ENCODE measurements around the gene SEMA6D.

SEMA6D gene, protein sequence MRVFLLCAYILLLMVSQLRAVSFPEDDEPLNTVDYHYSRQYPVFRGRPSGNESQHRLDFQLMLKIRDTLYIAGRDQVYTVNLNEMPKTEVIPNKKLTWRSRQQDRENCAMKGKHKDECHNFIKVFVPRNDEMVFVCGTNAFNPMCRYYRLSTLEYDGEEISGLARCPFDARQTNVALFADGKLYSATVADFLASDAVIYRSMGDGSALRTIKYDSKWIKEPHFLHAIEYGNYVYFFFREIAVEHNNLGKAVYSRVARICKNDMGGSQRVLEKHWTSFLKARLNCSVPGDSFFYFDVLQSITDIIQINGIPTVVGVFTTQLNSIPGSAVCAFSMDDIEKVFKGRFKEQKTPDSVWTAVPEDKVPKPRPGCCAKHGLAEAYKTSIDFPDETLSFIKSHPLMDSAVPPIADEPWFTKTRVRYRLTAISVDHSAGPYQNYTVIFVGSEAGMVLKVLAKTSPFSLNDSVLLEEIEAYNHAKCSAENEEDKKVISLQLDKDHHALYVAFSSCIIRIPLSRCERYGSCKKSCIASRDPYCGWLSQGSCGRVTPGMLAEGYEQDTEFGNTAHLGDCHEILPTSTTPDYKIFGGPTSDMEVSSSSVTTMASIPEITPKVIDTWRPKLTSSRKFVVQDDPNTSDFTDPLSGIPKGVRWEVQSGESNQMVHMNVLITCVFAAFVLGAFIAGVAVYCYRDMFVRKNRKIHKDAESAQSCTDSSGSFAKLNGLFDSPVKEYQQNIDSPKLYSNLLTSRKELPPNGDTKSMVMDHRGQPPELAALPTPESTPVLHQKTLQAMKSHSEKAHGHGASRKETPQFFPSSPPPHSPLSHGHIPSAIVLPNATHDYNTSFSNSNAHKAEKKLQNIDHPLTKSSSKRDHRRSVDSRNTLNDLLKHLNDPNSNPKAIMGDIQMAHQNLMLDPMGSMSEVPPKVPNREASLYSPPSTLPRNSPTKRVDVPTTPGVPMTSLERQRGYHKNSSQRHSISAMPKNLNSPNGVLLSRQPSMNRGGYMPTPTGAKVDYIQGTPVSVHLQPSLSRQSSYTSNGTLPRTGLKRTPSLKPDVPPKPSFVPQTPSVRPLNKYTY

DNA sequence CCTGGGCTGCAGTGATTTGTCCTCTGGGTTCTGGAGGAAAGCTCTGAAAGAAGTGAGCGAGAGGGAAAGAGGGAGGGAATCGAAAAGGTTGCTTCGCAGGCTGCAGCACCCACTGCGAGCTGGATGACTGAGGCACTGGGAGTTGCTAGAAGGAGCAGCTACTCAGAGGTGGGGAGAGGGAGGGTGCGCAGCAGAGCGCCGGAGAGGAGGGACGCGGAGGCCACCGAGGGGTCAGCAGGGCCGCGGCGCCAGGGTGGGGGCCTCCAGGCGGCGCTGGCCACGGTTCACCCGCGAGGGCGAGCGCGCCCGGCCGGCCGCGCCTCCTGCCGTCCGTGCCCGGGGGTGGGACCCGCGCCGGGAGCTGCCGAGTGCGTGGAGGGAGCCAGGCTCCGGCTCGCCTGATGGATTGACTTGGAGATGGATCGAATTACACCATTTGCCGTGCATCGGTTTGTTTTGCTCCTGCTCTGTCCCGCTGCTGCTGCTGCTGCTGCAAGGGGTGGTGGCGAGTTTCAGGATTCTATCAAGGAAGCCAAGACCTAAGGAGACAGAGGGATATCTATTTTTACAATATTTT, at the start of gene SEMA6D:
SEMA6D (plus strand) TSS at position 470 of the 577 bp plus-strand sequence. CDS start 42,294 bp downstream, outside the sequence.
- DNase-seq, result no peak

DNA sequence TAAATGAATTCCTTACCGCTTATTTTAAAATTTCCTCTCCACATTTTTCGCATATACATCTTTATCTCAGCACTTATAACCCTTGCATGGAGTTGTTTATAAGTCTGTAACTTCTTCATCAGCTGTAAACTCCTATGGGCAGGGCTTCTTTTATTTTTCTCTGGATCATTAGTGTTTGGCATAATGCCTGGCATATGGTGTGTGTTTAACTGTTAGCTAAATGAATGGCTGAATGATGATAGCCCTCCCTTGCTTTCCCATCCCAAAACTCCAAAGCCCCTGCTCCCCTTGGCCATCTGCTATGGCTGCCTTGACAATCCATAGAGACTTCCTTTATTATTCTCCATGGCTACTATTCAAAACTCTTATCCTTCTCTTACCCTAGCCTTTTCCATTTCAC, 48.1 kb upstream of the SEMA6D start:
- DNase-seq, result no peak

DNA sequence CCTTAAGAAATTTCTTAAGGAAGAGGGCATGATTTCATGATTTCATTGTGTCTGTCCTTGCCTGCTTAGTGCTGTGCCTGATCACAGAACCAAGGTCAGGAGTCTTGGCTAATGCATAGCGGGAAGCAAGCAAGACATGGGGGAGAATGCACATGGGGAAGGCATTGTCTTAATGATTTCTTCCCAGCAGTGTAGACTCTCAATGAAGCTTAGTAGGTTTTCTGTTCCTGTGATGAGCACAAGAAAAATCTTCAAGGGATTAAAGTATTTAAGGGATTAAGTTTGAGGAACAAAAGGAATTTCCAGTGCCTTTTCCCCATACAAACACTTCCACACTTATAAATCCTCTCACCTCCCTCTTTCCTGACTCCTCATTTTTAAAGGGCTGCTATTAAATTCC, 46.9 kb upstream of the SEMA6D start:
- DNase-seq, result no peak

DNA sequence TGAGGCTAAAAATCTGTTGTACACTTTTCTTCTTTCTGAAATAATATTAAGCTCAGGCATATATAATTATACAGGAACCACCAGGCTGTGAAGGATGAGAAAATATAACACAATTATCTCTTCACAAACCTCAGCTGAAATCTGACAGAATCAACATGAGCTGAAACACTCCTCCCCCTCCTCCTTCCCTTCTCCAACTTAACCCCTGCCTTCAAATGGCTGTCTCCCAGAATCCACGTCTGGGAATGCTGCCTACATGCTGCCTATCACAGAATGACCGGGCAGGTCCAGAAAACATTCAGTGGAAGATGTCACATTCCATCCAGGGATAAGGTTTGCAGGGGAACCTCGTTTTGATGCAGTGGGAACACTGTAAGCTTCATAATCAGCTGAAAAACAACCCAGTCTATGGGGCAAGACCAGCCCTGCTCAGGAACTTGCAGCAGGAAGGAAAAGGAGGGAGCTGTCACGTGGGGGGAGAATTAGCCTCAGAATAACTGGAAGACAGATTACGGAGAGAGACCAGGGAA, 44.0 kb upstream of the SEMA6D start:
- DNase-seq, result no peak

DNA sequence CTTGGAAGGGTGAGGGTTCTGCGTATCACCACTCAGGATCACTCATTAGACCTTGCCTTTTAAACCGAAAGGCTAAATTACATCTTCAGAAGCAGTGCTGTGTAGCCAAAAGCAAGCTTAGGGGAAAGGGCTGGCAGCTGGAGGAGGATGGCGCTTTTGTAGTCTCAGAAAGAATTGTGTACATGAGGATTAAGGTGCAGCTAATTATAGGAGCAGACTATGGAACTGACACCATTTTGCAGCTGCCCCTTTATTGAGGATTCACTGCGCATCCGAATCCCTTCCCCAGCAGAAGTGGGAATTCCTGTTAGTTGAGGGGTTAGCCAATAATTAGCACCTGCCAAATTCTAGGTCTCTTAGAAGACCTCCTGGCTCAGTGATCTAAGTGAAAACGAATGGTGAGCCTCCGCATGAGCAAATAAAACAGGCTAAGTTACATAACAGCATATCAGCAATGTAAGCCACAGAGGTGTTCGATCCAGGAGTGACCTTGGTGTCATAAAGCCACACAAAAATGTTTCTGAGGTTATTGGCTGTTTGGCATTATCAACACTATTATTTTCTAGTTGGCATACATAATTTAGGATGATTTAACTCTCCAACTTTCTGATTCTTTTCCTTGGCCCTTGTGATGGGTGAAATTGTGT, 42.6 kb upstream of the SEMA6D start:
- no peak for DNase-seq

DNA sequence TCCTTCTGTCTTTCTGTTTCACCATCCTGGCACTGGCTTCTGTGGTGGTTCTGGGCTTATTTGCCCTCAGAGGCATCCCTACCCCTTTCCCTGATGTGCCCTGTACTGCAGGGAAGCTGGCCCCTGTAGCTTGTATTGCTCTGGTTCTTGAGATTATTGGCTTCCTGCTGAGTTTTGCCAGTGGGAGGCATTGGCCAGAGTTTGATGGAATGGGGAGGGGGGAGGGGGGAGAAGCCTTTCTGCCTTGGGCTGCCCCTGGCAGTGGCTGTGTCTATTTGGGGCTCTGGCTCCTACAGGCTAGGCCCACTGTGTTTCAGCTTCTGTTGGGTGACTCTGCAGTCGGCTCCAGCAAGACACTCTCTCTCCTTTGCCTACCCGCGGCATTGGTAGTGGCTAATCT, 41.6 kb upstream of the SEMA6D start:
- DNase-seq, result no peak

DNA sequence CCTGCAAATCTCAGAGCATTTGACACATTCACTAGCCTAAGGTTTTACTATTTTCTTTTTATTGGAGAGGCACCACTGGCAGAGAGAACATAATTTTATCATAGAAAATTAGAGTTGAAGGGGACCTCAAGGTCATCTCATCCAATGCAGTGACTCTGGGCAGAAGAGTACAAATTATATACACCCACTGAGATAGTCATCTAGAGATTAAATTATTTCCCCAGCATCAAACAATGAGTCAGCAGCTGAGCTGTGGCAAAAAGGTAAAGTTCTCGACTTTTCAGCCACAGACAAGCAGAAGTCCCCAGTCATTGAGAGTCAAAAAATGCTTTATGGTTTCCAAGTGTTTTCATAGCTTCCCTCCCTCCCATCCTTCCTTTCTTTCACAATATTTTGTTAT, 39.3 kb upstream of the SEMA6D start:
- no peak for DNase-seq

DNA sequence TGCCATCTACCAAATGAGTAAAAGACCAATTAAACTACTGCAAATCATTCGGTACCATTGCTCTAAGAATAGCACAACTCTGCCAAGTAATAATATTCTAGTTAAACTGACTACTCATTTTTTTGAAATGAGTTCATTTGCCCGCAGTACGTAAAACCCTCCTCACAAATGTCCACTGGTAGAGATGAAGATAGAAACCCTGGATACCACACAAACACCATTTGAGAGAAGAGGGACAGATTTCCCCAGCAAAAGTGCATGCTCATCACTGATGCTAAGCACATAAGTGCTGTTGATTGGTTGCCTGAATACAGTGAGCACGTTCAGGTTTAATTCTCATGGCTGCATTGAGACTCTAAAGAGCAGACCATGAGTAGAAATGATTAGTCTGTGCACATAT, 34.6 kb upstream of the SEMA6D start:
- no peak for DNase-seq

DNA sequence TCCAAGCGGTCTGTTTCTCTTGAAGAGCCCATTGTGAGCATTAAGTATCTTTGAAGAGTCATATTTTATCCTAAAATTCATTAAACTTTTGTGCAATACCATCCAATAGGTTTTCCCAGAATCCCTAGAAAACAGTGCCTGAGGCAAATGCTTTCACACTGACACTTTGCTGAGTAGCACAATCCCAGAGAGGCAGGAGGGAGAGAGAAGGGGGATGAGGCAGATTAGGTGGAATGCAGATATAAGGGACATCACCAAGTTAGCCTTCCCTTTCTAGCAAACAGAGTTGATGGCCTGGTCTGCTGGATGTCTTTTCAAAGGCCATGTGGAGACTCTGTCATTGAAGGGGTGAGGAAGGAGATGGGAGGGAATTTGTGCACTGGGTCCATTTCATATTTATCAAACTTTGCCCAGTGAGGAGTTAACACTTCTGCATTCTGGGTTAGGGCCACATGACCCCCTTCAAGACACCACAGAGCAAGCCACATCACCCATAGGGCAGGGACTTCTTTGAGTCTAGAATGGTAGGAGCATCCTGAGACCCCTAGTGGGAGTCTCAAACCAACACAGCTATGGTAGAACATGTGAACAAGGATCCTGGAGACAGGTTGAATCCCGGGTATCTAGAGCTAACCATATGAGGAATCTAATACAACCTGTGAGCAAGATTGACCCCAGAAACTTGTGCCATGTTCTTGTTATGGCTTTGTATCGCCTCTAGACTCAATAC, 32.0 kb upstream of the SEMA6D start:
- DNase-seq, result no peak

DNA sequence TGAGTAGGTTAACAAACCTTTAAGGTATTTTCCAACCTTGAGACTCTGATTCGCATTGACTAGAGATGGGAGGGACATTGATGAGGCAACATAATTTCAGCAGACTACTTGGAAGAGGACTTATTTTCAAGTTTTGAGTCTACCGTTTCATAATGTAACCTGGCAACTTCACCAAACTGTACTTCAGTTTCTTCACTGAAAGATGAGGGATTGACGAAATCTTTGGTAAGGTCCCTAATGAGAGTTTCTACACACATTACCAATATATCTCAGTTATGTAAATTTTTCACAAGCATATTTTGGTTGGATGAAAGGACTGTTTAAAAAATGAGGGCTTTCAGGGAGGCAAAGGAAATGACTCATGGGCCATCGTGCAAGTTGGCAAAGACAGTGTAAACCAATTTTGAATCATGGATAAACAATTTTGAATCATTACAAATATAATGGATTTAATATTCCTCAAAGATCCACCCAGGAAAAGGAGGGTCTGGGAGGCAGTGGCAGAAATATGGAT, 28.7 kb upstream of the SEMA6D start:
- DNase-seq, result no peak

DNA sequence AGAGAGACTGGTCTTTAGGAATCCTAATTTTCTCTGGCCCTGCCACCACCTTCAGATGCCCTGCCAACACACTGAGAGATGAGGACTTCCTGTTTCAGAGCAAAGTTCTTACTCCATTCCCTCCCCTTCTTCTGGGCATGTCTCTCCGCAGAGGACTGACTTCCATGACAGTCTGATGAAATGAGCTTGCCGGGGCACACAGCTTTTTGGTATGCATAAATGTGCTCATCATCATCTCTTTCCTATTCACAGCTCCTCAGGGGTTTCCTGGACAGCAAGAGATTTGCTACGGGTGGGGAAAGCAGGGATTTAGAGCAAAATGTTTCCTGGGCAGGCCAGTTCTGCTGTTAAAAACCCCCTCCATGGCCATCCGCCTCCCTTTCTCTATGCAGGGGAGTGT, 27.6 kb upstream of the SEMA6D start:
- DNase-seq, result no peak

DNA sequence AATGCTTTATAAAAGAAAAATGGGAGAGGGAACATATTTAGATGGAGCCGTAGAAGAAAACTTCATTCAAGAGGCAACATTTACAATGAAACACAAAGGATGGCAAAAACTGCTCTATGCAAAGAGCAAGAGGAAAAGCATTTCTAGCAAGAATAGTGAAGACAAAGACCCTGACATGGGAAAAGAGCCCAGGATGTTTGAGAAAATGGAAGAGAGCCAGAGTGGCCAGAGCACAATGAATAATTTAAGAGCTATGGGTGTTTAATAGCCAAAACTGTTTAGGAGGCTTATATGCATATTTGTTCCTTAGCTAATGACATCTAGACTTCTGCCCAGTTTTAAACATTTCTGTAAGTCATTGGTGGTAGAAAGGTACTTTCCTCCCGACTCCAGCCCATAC, 25.4 kb upstream of the SEMA6D start:
- no peak for DNase-seq

DNA sequence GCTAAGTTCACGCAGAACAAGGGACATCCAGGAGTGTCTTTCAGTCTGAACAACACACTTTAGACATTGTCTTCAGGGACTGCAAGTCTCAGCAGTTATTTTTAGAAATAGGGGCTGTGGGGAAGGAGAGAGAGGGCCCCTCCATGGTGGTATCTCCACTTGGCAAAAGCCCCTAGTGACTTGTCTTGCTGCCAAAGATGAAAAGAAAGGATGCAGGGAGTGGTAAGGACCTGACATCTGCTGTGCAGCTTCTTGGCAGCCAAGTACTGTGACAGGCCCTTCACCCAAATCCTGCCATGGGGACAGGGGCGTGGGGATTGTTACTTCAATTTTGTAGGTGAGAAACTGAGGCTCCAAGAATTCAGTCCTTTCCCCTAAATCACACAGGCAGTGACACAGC, 21.0 kb upstream of the SEMA6D start:
- DNase-seq, result no peak

DNA sequence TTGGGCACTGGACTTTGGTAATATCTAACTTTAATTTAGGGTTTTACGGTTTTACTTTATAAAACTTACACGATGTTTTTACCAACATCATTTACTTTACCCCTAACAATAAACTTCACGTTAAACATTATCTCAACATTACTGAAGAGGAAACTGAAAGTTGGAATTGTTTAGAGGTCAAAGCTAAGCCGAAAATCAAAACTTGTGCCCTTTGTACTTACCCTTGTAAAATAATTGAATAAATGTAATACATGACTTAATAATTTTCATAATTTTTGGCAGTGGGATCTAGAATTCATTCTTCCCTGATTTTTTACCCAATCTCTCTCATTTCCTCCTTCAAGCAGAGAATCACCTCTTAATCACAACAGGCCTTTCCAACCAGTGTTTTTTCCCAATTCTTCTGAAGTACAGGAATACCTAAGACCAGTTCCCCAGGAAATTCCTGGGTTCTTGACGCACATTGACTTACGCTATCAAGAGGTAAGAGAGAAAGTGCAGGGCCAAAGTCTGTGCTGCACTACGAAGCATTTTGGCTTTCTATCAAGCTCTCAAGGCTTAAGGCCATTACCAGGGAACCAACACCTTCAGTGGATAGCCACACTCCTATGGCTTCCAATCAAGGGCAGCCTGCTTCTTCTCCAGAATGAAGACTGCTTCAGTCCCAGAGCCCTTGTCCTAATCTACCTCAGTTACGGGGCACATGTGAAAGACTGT, 11.9 kb upstream of the SEMA6D start:
- DNase-seq, result no peak

DNA sequence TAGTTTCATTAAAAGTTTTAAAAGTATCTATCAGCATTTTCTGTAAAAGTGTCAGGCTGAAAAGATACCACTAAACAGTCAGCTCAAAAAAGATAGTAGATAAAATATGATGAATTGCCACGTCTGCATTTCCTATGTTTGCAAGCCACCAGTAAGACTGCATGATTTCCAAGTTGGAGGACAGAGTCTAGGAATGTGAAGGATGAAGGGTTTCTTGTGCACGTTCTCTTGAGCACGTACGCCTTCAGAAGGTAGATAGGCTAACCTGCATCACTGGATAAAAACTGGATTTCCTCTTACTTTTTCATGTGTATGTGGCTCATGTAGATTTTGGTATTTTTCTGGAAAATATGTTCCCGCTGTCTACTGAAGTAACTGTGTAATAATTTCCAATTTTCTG, 9.9 kb upstream of the SEMA6D start:
- no peak for DNase-seq

DNA sequence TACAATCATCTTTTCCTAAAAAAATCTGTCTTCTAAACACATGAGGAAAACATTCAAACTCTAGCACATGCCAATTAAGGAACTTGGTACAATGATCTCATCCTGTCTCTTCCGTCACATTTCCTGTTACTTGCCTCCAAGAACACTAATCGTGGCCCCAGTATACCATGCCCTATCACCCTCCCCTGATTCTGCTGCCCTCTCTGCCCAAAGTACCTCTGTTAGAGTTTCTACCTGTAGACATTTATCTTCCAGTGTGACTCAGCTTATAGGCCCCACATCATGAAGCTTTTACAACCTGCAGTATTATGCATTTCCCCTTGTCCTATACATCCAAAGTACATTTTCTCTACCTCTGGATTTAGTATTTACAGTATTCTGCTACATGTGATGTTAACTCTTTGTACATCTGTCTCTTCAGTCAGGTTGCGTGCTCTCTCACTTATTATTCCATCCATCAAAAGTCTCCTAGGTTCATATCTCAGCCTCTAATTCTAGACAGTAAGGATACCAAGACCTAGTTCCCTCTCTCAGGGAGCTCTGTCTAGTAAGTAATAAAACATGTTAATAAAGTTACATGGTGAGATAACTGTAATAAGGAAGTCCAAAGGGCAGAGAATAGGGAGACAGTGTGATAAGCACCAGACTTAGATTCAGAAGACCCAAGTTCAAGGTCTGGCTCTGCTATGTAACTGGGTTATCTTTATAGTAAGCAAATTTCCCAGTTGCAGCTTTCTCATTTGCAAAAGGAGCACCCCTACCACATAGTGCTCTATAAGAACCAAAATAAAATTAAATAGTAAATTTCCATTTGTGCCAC, 8.9 kb upstream of the SEMA6D start:
- no peak for DNase-seq

DNA sequence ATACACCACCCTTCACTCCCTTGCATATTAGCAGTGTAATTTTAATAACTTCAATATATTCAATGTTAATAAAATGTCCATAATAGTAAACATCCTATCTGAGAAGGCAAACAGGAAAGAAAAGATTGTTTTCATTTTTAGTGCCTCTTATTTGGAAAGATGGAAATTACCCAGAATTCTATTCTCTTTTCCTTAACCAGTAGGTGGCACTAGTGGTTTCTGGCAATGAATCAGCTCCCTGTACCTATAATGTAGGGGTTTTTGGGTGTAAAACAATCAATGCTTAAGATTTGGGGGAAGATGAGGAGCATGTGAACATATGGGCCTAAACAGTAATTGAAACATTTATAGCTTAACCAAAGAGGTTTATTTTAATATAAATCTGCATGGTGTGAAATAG, 5.7 kb upstream of the SEMA6D start:
- no peak for DNase-seq

DNA sequence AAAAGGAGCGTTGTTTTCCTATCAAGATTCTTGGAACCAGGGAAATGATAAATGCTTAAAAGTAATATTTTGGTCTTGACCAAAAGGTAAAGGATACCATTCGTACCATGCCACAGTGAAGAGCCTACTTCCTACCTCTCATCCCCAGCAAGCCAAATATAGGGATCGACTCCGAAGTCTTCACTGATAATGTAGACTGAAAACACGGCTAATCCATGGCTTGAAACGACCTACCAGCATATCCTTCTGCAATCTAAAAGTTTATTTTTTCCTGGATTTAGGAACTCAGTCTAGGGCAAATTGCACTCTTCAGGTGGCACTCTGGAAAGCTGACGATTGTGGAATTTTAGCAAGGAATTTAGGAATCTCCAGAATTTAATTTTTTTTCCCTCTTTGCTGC, 1.9 kb upstream of the SEMA6D start:
- no peak for DNase-seq

DNA sequence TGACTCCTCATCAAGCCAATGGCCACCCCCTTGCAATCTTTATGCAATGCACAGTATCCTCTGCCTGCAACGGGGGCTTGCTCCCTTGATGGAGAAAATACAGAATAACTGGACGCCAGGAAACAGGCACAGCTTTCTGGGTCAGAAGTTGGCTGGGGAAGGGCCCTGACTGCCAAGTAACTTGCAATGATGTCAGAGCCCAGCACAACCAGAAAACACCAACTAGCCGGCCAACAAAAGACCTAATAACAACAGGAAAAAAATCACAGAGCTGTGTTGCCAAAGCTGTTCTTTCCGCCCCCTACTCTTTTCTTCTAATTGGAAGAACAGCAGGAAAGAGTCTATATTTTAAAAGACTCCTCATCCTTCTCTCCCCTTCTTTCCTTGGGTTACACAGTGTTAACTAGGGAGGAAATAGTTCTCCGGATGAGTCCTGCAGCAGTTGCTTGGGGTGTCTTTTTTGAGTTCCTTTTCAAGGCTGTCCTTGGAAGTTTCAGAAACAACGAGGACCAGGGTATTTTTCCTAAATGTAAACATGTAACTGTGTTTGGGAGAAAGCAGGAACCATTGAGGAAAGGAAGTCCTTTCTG, 1.4 kb upstream of the SEMA6D start:
- no peak for DNase-seq

DNA sequence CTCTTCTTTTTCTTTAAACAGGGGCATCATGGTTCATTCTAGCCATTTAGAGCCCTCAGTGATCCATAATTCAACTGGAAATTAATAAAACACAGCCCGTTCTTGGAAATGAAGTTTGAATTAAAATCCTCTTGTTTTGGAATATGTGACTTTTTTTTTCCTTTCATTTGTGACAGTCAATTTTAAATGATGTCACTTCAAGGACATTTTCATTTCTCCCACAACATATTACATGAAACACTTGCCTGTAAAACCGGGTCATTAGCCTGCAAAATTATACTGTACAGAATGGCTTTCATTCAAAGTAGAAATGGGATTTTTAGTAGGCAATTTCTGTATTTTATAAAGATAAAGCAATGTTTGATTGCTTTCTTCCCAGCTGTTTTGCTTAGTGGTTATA, 789 bp upstream of the SEMA6D start:
- no peak for DNase-seq
